GM12878 (cell line): ENCODE measurements around the gene KRT33A.

ENCODE experiments used
- CHD4 ChIP-seq: fragments of 200-600 bp; sonication (generic); IDR thresholded peaks from 2 replicates; pipeline ENCODE4 v1.6.1; 2016; ENCODE audit warnings: mild to moderate bottlenecking
- RBBP5 ChIP-seq: fragments of 200-600 bp; sonication (generic); conservative IDR thresholded peaks from 2 replicates; pipeline ENCODE4 v1.6.1; 2016
- TF ChIP-seq, protein P1 (sequence below): IDR thresholded peaks from 2 replicates; pipeline ENCODE4 v1.6.1; 2012; ENCODE audit warnings: low read depth, low read length, improper control_type of control experiment

DNA sequence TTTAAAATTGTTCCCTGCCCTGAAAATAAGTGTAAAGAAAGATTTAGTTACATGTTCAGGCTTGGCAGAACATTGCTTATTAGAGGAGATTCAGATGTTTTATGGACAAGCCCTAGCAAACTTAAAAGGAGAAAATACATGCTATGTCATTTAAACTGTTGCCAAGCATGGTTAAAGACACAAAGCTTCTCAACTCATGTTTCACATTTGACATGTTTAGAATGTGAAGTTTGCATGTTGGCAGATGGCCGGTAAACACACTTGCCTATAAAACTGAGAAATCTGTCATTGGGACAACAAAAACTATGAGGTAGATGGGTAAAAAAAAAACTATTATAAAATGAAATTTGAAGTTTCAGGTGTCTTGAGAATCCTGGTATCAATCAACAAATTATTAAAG is 53.8 kb downstream of the KRT33A start:
- TF ChIP-seq, protein P1, sequence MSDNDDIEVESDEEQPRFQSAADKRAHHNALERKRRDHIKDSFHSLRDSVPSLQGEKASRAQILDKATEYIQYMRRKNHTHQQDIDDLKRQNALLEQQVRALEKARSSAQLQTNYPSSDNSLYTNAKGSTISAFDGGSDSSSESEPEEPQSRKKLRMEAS: no peak
- TF ChIP-seq RBBP5 (no peak), CHD4 (no peak)
